MCF 10A (cell line): Measurements from ENCODE around the gene REXO4. TPM values are rescaled to one million over a fixed set of nuclear protein-coding genes. Genes with fewer than 3 reads are reported as not detected.

Source experiments
- BruUV-seq: library from RNA; stranded (reverse); fragments of 400-500 nt; replicated peaks from 2 replicates; lab custom pipeline; 2021; lab: Mats Ljungman, UMichigan
- CTCF ChIA-PET: fragments of 300-600 bp; sonication (Branson Sonifier 250); formaldehyde crosslinking; extraction: SDS; loops from one replicate; lab custom pipeline; 2021; ENCODE audit warnings: antibody characterized with exemption, inconsistent platforms; lab: Yijun Ruan, JAX
- POLR2A ChIA-PET: fragments of 300-600, 350-650 bp; sonication (Branson Sonifier 250); formaldehyde crosslinking; extraction: SDS; loops from one replicate; lab custom pipeline; 2020; ENCODE audit warnings: antibody characterized with exemption, inconsistent platforms; lab: Yijun Ruan, JAX
- DNase-seq: peaks from one replicate; pipeline ENCODE4 v3.0.0-alpha.2; 2018; ENCODE audit not compliant: unreplicated experiment
- H3K27ac Mint-ChIP-seq: one replicate; pipeline ENCODE4 v1.8.0; 2022; ENCODE audit warnings: mild to moderate bottlenecking, low read depth, mixed read lengths; ENCODE audit not compliant: unreplicated experiment
- H3K27me3 Mint-ChIP-seq: one replicate; pipeline ENCODE4 v1.8.0; 2022; ENCODE audit warnings: mixed read lengths; ENCODE audit not compliant: insufficient read depth, unreplicated experiment
- H3K36me3 Mint-ChIP-seq: one replicate; pipeline ENCODE4 v1.8.0; 2022; ENCODE audit warnings: mild to moderate bottlenecking, moderate library complexity, mixed read lengths; ENCODE audit not compliant: insufficient read depth, unreplicated experiment
- H3K4me1 Mint-ChIP-seq: one replicate; pipeline ENCODE4 v1.8.0; 2022; ENCODE audit warnings: mixed read lengths; ENCODE audit not compliant: insufficient read depth, unreplicated experiment
- H3K4me3 Mint-ChIP-seq: one replicate; pipeline ENCODE4 v1.8.0; 2022; ENCODE audit warnings: mild to moderate bottlenecking, moderate library complexity, mixed read lengths; ENCODE audit not compliant: unreplicated experiment
- H3K9me3 Mint-ChIP-seq: one replicate; pipeline ENCODE4 v1.8.0; 2022; ENCODE audit warnings: mixed read lengths; ENCODE audit not compliant: unreplicated experiment
- intact Hi-C: fragments of 100-400 bp; cut with micrococcal nuclease; formaldehyde crosslinking; loops from 2 replicates; pipeline ENCODE4 v1.14.1; 2022
- total RNA-seq: library from RNA; stranded (reverse); gene quantifications from 2 replicates; pipeline ENCODE4 v1.2.3, GENCODE V29; 2022
- TF ChIP-seq, protein P1 (sequence below): fragments of 200-600 bp; IDR thresholded peaks from one replicate; pipeline ENCODE4 v1.8.0; 2022; ENCODE audit warnings: antibody characterized with exemption, mild to moderate bottlenecking; ENCODE audit not compliant: unreplicated experiment

REXO4 gene
- total RNA-seq, 1 experiment from 2014 or later = 38.1 TPM

DNA sequence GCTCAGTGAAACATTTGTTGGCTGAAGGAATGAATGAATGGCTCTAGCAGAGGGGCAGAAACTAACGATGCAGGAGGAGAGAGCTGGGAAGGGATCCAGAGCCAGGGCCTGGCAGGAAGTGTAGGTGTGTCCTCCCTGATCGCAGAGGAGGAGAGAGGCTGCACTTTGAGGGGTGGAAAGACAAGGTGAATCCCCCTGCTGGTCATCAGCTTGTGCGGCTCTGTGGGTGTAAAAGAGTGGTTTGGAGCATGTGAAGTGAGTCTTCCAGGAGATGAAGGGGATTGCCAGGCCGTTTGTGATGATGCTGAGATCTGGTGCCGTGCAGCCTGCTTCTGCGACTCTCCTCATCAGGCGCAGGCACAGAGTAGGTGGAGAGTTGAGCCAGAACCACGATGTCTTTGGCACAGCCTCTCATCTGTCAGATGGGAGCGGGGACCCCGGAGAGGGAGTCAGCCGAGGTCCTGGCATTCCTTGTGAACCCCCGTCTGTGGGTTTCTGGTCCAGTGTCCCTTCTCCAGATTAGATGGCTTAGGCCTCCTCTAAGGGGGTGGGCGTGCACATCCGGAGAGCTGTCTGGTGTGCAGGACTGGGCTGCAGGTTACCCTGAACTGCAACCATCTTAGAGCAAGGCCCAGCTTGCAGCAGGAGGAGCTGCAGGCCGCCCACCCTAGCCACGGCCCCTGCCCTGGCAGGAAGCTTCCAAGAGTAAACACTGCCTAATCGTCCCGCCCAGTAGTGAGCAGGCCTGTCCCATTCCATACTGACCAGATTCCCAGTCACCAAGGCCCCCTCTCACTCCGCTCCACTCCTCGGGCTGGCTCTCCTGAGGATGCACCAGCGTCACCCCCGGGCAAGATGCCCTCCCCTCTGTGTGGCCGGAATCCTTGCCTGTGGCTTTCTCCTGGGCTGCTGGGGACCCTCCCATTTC is 4.1 kb upstream of the REXO4 start, which contains the start of gene ADAMTS13:
Gene ADAMTS13 (plus strand): TSS at position 753 of the 928 bp plus-strand sequence. CDS start 77 bp downstream, at position 830.
- POLR2A ChIA-PET = no interaction called here
- Mint-ChIP-seq H3K36me3 (no peaks in the 10 kb centered on the region), H3K27me3 (peaks cover 27% of the 10 kb centered on the region), H3K4me1 (peaks cover 7% of the 10 kb centered on the region), H3K27ac (peak within 1 kb of the TSS; percentile 31), H3K9me3 (no peaks in the 10 kb centered on the region), H3K4me3 (no peak within 1 kb of the TSS)
- CTCF ChIA-PET = interaction anchor here (0.6 kb wide), 1 partner anchor 175 kb away, joined by 4 read pairs; no protein-coding TSS in a partner anchor
- no TSS peak for BruUV-seq
- TF ChIP-seq, protein P1, sequence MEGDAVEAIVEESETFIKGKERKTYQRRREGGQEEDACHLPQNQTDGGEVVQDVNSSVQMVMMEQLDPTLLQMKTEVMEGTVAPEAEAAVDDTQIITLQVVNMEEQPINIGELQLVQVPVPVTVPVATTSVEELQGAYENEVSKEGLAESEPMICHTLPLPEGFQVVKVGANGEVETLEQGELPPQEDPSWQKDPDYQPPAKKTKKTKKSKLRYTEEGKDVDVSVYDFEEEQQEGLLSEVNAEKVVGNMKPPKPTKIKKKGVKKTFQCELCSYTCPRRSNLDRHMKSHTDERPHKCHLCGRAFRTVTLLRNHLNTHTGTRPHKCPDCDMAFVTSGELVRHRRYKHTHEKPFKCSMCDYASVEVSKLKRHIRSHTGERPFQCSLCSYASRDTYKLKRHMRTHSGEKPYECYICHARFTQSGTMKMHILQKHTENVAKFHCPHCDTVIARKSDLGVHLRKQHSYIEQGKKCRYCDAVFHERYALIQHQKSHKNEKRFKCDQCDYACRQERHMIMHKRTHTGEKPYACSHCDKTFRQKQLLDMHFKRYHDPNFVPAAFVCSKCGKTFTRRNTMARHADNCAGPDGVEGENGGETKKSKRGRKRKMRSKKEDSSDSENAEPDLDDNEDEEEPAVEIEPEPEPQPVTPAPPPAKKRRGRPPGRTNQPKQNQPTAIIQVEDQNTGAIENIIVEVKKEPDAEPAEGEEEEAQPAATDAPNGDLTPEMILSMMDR = no peak
- intact Hi-C loops = no loop called here
- no peak for DNase-seq

DNA sequence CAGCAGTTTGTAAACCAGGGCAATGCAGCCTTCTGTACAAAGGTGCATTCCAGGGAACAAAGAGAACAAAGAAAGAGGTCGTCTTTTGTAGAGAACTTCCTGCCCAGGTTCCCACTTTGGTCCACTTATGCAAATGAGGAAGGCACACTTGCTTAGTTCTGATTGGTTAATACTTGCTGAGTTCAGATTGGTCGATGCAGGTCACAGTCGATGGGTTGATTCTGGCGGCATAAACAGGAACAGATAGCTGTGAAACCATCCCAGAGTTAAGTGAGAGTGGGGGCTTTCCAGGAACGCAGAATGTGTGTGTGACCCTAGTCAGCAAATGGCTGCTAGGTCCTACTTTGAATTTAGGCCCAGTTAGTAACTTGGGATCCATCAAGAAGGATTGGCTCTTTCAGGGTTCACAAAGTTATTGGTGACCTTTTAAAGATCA is 2.6 kb upstream of the REXO4 start:
- TF ChIP-seq, protein P1 = no peak
- no TSS peak for BruUV-seq
- no peak for DNase-seq
- Mint-ChIP-seq H3K27me3 (peaks cover 13% of the 10 kb centered on the region), H3K36me3 (peaks cover 7% of the 10 kb centered on the region), H3K27ac (no peak overlapping the region), H3K9me3 (no peaks in the 10 kb centered on the region), H3K4me1 (peaks cover 7% of the 10 kb centered on the region), H3K4me3 (no peak overlapping the region)
- CTCF ChIA-PET = interaction anchor here (0.7 to 1.7 kb wide), 2 partner anchors 12 to 25 kb away, joined by 4 read pairs; no protein-coding TSS in a partner anchor
- POLR2A ChIA-PET = interaction anchor here (1.2 kb wide), 1 partner anchor 44 kb away, joined by 5 read pairs; no protein-coding TSS in a partner anchor
- intact Hi-C loops = no loop called here

DNA sequence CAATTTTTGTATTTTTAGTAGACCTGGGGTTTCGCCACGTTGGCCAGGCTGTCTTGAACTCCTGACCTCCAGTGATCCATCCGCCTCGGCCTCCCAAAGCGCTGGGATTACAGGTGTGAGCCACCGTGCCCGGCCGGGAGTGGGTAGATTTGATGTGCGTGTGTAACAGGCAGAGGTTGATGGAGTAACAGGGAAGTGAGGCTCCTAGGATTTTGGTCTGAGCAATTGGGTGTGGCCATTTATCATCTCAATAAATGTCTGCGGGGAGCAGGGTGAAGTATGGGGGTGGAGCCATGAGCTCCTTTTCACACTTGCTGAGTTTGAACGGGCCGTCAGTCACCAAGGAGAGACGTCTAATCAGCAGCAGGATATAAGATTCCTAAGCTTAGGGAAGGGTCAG is 1.2 kb upstream of the REXO4 start:
- TF ChIP-seq, protein P1 = no peak
- Mint-ChIP-seq H3K4me1 (peaks cover 15% of the 10 kb centered on the region), H3K9me3 (no peaks in the 10 kb centered on the region), H3K27me3 (no peaks in the 10 kb centered on the region), H3K27ac (peak overlapping the region; percentile 70), H3K36me3 (peaks cover 21% of the 10 kb centered on the region), H3K4me3 (peak overlapping the region; percentile 90)
- ChIA-PET POLR2A (interaction anchor here (0.7 to 3.1 kb wide), 9 partner anchors 18 to 388 kb away, joined by 3 to 18 read pairs (median 5); partner anchors contain the start of genes GTF3C5, MED22, RPL7A and STKLD1), CTCF (interaction anchor here (1.2 kb wide), 1 partner anchor 14 kb away, joined by 5 read pairs; no protein-coding TSS in a partner anchor)
- BruUV-seq = no TSS peak
- DNase-seq = no peak
- intact Hi-C loops = no loop called here

DNA sequence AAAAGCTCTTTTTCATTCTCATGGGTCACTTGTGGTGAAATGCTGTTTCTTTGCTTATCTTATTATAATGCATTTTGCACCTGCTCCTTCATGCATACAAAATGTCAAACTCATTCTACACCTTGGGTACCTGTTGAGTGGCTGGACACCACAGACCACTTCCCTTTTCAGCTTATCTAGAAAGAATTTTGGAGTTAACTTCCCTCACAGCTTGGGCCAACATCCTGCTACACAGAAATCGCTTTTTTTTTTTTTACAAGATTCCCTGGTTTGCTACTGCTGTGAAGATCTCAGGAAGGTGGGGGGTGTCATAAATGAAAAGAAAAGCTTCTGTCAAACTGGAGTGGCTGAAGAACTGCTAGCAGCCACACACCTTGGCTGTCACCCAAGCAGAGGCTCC is 2.6 kb downstream of the REXO4 start:
- H3K4me1 Mint-ChIP-seq = peaks cover 17% of the 10 kb centered on the region
- no peaks in the 10 kb centered on the region for H3K9me3 Mint-ChIP-seq
- no peaks in the 10 kb centered on the region for H3K27me3 Mint-ChIP-seq
- BruUV-seq = no TSS peak
- no peak overlapping the region for H3K27ac Mint-ChIP-seq
- intact Hi-C loops = no loop called here
- ChIA-PET POLR2A (interaction anchor here (0.7 to 1.3 kb wide), 2 partner anchors 38 to 1736 kb away, joined by 3 to 5 read pairs; no protein-coding TSS in a partner anchor), CTCF (interaction anchor here (0.7 to 1.7 kb wide), 3 partner anchors 9 to 67 kb away, joined by 3 to 4 read pairs (median 4); no protein-coding TSS in a partner anchor)
- peak overlapping the region; percentile 90 for H3K4me3 Mint-ChIP-seq
- H3K36me3 Mint-ChIP-seq = peaks cover 52% of the 10 kb centered on the region
- no peak for DNase-seq
- TF ChIP-seq, protein P1 = no peak
